ENCODE results near the gene SNAPC3.

Gene SNAPC3

DNA sequence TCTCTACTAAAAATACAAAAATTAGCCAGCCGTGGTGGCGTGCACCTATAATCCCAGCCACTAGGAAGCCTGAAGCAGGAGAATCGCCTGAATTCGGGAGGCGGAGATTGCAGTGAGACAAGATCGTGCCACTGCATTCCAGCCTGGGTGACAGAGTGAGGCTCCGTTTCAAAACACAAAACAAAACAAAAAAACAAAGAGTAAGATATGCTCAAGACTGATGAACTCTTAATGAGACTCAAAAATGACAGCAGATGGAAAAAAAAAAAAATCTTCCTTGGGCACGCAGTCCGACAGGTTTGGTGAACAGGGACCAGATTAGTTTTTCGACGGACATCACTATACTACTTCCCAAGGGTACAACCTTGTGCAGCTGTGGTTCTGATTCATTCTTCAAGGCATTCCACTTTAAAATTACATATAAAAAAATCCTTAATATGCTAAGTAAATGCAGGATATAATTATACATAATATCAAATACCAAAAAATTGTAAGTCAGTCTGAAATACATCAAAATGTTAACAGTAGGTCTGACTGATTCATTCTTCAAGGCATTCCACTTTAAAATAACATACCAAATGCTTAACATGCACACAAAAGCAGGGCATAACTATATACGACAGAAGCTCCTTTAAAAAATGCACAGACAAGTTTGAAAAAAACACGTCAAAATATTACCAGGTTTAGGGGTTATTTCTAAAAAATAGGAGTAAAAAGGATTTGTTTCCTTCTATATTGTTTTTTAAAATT is 75.7 kb downstream of the SNAPC3 start:
- H3K36me3 Mint-ChIP-seq (ENCODE audit: low read depth) = peaks cover 66% of the 10 kb centered on the region
- H3K27ac Mint-ChIP-seq = no peak overlapping the region
- H3K27me3 Mint-ChIP-seq = no peaks in the 10 kb centered on the region
- no peak overlapping the region for H3K4me3 Mint-ChIP-seq
- peaks cover 72% of the 10 kb centered on the region for H3K4me1 Mint-ChIP-seq (ENCODE audit: low read depth)
- no peaks in the 10 kb centered on the region for H3K9me3 Mint-ChIP-seq

- Mint-ChIP-seq H3K9me3 (no peaks in the 10 kb centered on the region), H3K4me1 (ENCODE audit: low read depth) (peaks cover 70% of the 10 kb centered on the region), H3K27ac (no peak overlapping the region), H3K27me3 (no peaks in the 10 kb centered on the region), H3K36me3 (ENCODE audit: low read depth) (peaks cover 66% of the 10 kb centered on the region), H3K4me3 (no peak overlapping the region)
These were observed 76.5 kb downstream of the SNAPC3 start for GRCh38 chr9:15499139-15499538.

DNA sequence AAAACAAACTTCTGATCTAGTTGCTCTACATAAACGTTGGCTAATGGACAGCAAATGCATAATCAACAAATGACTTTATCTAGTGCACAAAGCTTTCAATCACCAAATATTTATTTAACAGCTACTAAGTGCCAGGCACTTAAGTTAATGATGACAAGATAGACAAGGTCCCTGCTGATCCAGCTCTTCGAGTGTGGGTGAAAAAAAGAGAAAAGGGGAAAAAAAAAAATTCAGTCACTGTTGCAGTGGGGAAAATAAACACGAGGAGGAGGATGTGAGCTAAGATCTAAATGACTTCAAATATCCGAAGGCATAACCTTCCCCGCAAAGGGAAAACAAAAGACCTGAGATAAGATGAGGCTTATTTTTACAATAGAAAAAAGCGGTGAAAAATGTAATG is 78.5 kb downstream of the SNAPC3 start:
- H3K4me3 Mint-ChIP-seq = no peak overlapping the region
- H3K9me3 Mint-ChIP-seq = no peaks in the 10 kb centered on the region
- H3K27me3 Mint-ChIP-seq = no peaks in the 10 kb centered on the region
- H3K27ac Mint-ChIP-seq = peak overlapping the region; percentile 4
- H3K4me1 Mint-ChIP-seq (ENCODE audit: low read depth) = peaks cover 60% of the 10 kb centered on the region
- peaks cover 70% of the 10 kb centered on the region for H3K36me3 Mint-ChIP-seq (ENCODE audit: low read depth)

DNA sequence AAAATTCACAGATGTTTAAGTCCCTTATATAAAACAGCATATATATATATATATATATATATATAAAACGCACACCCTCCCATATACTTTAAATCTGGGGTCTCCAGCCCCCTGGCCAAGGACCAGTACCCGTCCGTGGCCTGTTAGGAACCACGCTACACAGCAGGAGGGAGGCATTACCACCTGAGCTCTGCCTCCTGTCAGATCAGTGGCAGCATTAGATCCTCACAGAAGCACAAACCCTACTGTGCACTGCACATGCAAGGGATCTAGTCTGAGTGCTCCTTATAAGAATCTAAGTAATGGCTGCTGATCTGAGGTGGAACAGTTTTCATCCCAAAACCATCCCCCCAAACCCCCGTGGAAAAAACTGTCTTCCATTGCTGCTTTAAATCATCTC is 79.1 kb downstream of the SNAPC3 start:
- Mint-ChIP-seq H3K27ac (no peak overlapping the region), H3K4me1 (ENCODE audit: low read depth) (peaks cover 60% of the 10 kb centered on the region), H3K9me3 (no peaks in the 10 kb centered on the region), H3K27me3 (no peaks in the 10 kb centered on the region), H3K4me3 (no peak overlapping the region), H3K36me3 (ENCODE audit: low read depth) (peaks cover 72% of the 10 kb centered on the region)

GRCh38 chr9:15505921-15506320 is 83.2 kb downstream of the SNAPC3 start:
- no peak overlapping the region for H3K4me3 Mint-ChIP-seq
- no peak overlapping the region for H3K27ac Mint-ChIP-seq
- peaks cover 64% of the 10 kb centered on the region for H3K36me3 Mint-ChIP-seq (ENCODE audit: low read depth)

DNA sequence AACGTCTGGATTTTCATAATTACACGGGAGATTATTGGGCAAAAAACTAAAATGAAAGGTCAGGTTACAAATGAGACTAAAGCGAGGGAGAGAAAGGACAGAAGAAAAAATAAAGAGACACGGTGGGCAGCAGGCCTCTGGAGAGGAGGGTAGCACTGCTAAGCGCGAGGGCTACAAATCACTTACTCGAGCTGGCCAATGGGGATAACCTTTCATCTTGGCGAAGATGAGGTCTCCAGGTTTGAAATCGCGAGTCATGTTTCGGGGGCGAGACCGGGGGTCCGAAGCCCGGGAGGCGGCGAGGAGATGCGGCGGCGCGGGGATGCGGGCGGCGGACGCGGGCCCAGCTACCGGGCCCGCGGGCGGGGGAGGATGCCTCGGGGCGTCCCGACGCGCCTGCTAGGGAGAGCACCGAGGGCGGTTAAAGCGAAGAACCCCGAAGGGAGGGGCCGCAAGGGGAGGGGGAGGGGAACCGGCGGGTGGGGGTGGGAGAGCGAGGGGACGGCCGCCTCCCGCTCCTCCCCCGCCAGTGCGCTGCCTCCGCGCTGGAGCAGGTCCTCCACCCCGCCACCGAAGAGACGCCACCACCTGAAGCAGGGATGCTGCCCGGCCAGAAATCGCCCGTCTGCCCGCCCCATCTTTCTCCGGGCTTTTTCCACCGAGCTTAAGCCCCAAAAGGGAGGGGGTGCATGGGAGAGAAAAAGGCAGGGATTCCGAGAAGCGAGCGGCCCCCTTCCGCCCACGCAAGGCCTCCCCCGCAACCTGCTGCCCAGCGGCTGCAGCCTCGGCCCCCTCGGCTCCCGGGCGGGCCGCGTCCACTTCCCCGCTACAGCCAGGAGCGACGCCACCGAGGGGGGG is 87.5 kb downstream of the SNAPC3 start:
- Mint-ChIP-seq H3K27ac (peak overlapping the region; percentile 92), H3K27me3 (no peaks in the 10 kb centered on the region), H3K4me3 (peak overlapping the region; percentile 94), H3K4me1 (ENCODE audit: low read depth) (peaks cover 59% of the 10 kb centered on the region), H3K36me3 (ENCODE audit: low read depth) (peaks cover 35% of the 10 kb centered on the region), H3K9me3 (no peaks in the 10 kb centered on the region)

More at GRCh38 chr9:15505921-15506320, 83.2 kb downstream of the SNAPC3 start:
- H3K27me3 Mint-ChIP-seq = no peaks in the 10 kb centered on the region
- peaks cover 58% of the 10 kb centered on the region for H3K4me1 Mint-ChIP-seq (ENCODE audit: low read depth)
- H3K9me3 Mint-ChIP-seq = no peaks in the 10 kb centered on the region

DNA sequence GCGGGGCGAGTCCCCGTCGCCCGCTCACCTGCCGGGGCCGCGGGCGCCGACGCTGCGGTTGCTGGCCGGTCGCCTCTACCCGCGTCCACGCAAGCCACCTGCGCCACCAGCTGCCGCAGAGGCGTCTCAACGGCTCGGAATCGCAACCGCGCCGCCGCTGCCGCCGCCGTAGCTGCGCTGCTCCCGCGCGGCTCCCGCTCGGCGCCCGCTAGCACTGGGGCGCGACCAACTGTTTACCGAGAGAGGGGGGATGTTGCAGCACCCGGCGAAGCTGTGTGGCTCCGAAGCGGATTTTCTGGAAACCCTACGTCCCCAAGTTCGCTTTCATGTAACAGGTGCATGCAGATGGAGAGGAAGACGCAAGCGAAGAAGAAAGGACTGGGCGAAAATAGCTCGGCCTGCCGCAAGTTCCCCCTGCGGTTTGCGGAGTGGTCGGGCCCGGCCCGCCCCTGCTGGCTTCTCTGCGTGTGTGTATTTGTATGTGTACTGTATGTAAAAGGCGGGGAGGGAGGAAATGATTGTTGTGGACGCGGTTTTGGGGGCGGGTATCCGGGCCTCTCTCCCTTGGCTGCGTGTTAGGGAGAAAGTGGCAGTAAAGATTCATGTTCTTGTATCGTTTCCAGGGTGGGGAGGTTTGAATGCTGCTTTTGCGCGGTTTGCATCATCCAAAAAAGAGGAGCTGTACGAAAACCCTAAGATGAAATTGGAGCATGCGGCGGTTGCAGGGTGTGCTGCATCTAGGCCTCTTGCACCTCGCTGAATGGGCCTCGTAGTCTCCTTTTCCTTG is 88.3 kb downstream of the SNAPC3 start, which contains the start of gene PSIP1:
Gene PSIP1 (minus strand): TSS at position 182 of the 787 bp plus-strand sequence. CDS start 782 bp downstream, outside the sequence.
- Mint-ChIP-seq H3K27me3 (no peaks in the 10 kb centered on the region), H3K36me3 (ENCODE audit: low read depth) (peaks cover 27% of the 10 kb centered on the region), H3K9me3 (no peaks in the 10 kb centered on the region), H3K4me1 (ENCODE audit: low read depth) (peaks cover 56% of the 10 kb centered on the region), H3K4me3 (peak within 1 kb of the TSS; percentile 94), H3K27ac (peak within 1 kb of the TSS; percentile 99)
